HepG2 (cell line): ENCODE measurements around the gene MICALL2. TPM values are rescaled to one million over a fixed set of nuclear protein-coding genes. Genes with fewer than 3 reads are reported as not detected.
A peak's percentile ranks its signal among the peaks of the same experiment; 100 is the strongest.

Source experiments
- BORCS8-MEF2B ChIP-seq: sonication (generic); formaldehyde crosslinking; IDR thresholded peaks from 2 replicates; pipeline ENCODE4 v1.8.0; 2022; ENCODE audit warnings: mild to moderate bottlenecking, missing genetic modification reagents
- GFI1 ChIP-seq: sonication (generic); formaldehyde crosslinking; IDR thresholded peaks from 2 replicates; pipeline ENCODE4 v1.5.0; 2020; ENCODE audit warnings: missing genetic modification reagents, mild to moderate bottlenecking, borderline replicate concordance
- HMGXB3 ChIP-seq: sonication (generic); formaldehyde crosslinking; IDR thresholded peaks from 2 replicates; pipeline ENCODE4 v1.4.0; 2020; ENCODE audit warnings: missing genetic modification reagents, borderline replicate concordance
- HNF4G ChIP-seq, 2 experiments: sonication (generic) in 1 of 2; formaldehyde crosslinking in 1 of 2; IDR thresholded peaks; 2 replicates each; pipeline versions ENCODE4 v1.4.0 to v1.6.1; 2011 to 2020; ENCODE audit warnings: borderline replicate concordance in 2 of 2, low read depth in 2 of 2, mild to moderate bottlenecking in 2 of 2, low read length in 1 of 2, missing genetic modification reagents in 1 of 2, moderate library complexity in 1 of 2
- MED1 ChIP-seq: sonication (generic); formaldehyde crosslinking; IDR thresholded peaks from 2 replicates; pipeline ENCODE4 v1.4.0; 2020; ENCODE audit warnings: missing genetic modification reagents
- MYC ChIP-seq: sonication (generic); formaldehyde crosslinking; IDR thresholded peaks from 2 replicates; pipeline ENCODE4 v1.9.0; 2021; ENCODE audit warnings: missing genetic modification reagents, borderline replicate concordance
- MYNN ChIP-seq: sonication (generic); formaldehyde crosslinking; IDR thresholded peaks from 2 replicates; pipeline ENCODE4 v1.4.0; 2020; ENCODE audit warnings: mild to moderate bottlenecking, low read depth, missing genetic modification reagents
- PHF8 ChIP-seq: sonication (generic); formaldehyde crosslinking; IDR thresholded peaks from 2 replicates; pipeline ENCODE4 v1.5.0; 2020; ENCODE audit warnings: missing genetic modification reagents
- TEAD3 ChIP-seq: optimal IDR thresholded peaks from 2 replicates; pipeline ENCODE3; 2016; ENCODE audit warnings: borderline replicate concordance
- TFAP4 ChIP-seq: sonication (generic); IDR thresholded peaks from 2 replicates; pipeline ENCODE4 v1.6.1; 2016; ENCODE audit warnings: low read depth, borderline replicate concordance
- YEATS2 ChIP-seq: sonication (generic); formaldehyde crosslinking; IDR thresholded peaks from 2 replicates; pipeline ENCODE4 v1.4.0; 2020; ENCODE audit warnings: missing genetic modification reagents, borderline replicate concordance
- YEATS4 ChIP-seq: sonication (generic); formaldehyde crosslinking; IDR thresholded peaks from 2 replicates; pipeline ENCODE4 v1.4.0; 2020; ENCODE audit warnings: missing genetic modification reagents, borderline replicate concordance
- ZFX ChIP-seq: sonication (generic); formaldehyde crosslinking; IDR thresholded peaks from 2 replicates; pipeline ENCODE4 v1.4.0; 2020; ENCODE audit warnings: mild to moderate bottlenecking, low read depth, missing genetic modification reagents, moderate library complexity
- ZNF274 ChIP-seq: sonication (generic); formaldehyde crosslinking; IDR thresholded peaks from 2 replicates; pipeline ENCODE4 v1.5.1; 2020; ENCODE audit warnings: mild to moderate bottlenecking, missing genetic modification reagents
- ZNF280B ChIP-seq: sonication (generic); formaldehyde crosslinking; IDR thresholded peaks from 2 replicates; pipeline ENCODE4 v1.5.0; 2020; ENCODE audit warnings: missing genetic modification reagents, mild to moderate bottlenecking, borderline replicate concordance
- ZNF280D ChIP-seq: sonication (generic); formaldehyde crosslinking; IDR thresholded peaks from 2 replicates; pipeline ENCODE4 v1.5.1; 2020; ENCODE audit warnings: mild to moderate bottlenecking, missing genetic modification reagents
- ZNF343 ChIP-seq: sonication (generic); formaldehyde crosslinking; IDR thresholded peaks from 2 replicates; pipeline ENCODE4 v1.4.0; 2020; ENCODE audit warnings: mild to moderate bottlenecking, missing genetic modification reagents
- ZNF547 ChIP-seq: sonication (generic); formaldehyde crosslinking; IDR thresholded peaks from 2 replicates; pipeline ENCODE4 v1.5.1; 2020; ENCODE audit warnings: mild to moderate bottlenecking, missing genetic modification reagents
- polyA plus RNA-seq, 8 experiments: library from polyadenylated mRNA; depleted of rRNA in 3 of 8; stranded (reverse) in 7 of 8; unstranded in 1 of 8; fragments of >200 nt; fragmentation: Illumina TruSeq in 4 of 8; extraction: Trizol in 4 of 8; gene quantifications; 2 replicates each; pipeline versions ENCODE4 v1.2.1 to v1.2.3, GENCODE V29; 2011 to 2016; ENCODE audit warnings: low read depth in 4 of 8, missing spikeins in 1 of 8, mixed read lengths in 1 of 8; ENCODE audit not compliant: insufficient read depth in 1 of 8
- total RNA-seq, 5 experiments: library from RNA; depleted of rRNA; stranded (reverse); fragments of >200 nt; fragmentation: Illumina TruSeq; extraction: Trizol; gene quantifications; 2 replicates each; pipeline ENCODE4 v1.2.3, GENCODE V29; 2016; ENCODE audit warnings: low read depth in 1 of 5

Gene MICALL2
- total and polyA plus RNA-seq, 2 of the 13 experiments (the other 11 are each of a cell fraction or from before 2014, with no cell fraction given): 5.8 to 12.4 TPM

- TF ChIP-seq HMGXB3 (CRISPR knock-in tag) (no peak), ZFX (CRISPR knock-in tag) (peak; percentile 79), HNF4G (IDR thresholded peaks at IDR 0.05; ENCODE audit: borderline replicate concordance, low read depth, low read length) (peak; percentile 29; the same call in 1 of the 2 replicates), HNF4G (CRISPR knock-in tag; IDR thresholded peaks at IDR 0.05; ENCODE audit: borderline replicate concordance, low read depth) (peak; percentile 15; the same call in 1 of the 2 replicates), YEATS2 (CRISPR knock-in tag) (peak; percentile 96), TEAD3 (peak; percentile 49), TFAP4 (peak; percentile 25; the same call in 1 of the 2 replicates), ZNF343 (CRISPR knock-in tag) (peak; percentile 30; the same call in 1 of the 2 replicates), MYNN (CRISPR knock-in tag) (no peak), ZNF274 (CRISPR knock-in tag) (no peak), PHF8 (peak; percentile 41; the same call in 1 of the 2 replicates), YEATS4 (CRISPR knock-in tag) (peak; percentile 22; the same call in 1 of the 2 replicates), MYC (CRISPR knock-in tag) (peak; percentile 36; the same call in 1 of the 2 replicates), GFI1 (CRISPR knock-in tag) (no peak), ZNF547 (CRISPR knock-in tag) (no peak), MED1 (CRISPR knock-in tag) (0 out of 2 replicates have a peak, but pooled peaks have one; percentile 13), BORCS8-MEF2B (CRISPR knock-in tag) (no peak), ZNF280B (peak; percentile 17; the same call in 1 of the 2 replicates), ZNF280D (CRISPR knock-in tag) (0 out of 2 replicates have a peak, but pooled peaks have one; percentile 8)
These were observed 1.8 kb upstream of the MICALL2 start (continued) for GRCh38 chr7:1460821-1461645.
